ENCODE results near the gene XG.
"Not testable (repeated sequence)": the region's sequence is repeated elsewhere in the genome, so short reads cannot be mapped to it uniquely, and the experiment has no call there.

XG gene

GRCh38 chrX:2812161-2812907 is 60.5 kb downstream of the XG start:
- ATAC-seq (peak; percentile 72), DNase-seq (ENCODE audit: low spot score in 2 of 2) (peak; percentile 3 to 53)
- H3K4me1 Mint-ChIP-seq, H3K36me3 Mint-ChIP-seq, H3K27ac Mint-ChIP-seq, H3K9me3 Mint-ChIP-seq: not testable (repeated sequence)
- peak overlapping the region; percentile 30 for H3K4me3 Mint-ChIP-seq

GRCh38 chrX:2817036-2817435 is 65.2 kb downstream of the XG start:
- Mint-ChIP-seq H3K4me1 (no peaks in the 10 kb centered on the region), H3K36me3 (no peaks in the 10 kb centered on the region), H3K4me3 (no peak overlapping the region), H3K9me3 (no peaks in the 10 kb centered on the region), H3K27ac (no peak overlapping the region)
- ATAC-seq (no peak), DNase-seq (ENCODE audit: low spot score in 2 of 2) (no peak)

GRCh38 chrX:2819345-2820135 is 67.7 kb downstream of the XG start:
- Mint-ChIP-seq H3K4me3 (no peak overlapping the region), H3K4me1 (no peaks in the 10 kb centered on the region), H3K36me3 (no peaks in the 10 kb centered on the region), H3K9me3 (no peaks in the 10 kb centered on the region), H3K27ac (no peak overlapping the region)
- ATAC-seq (no peak), DNase-seq (ENCODE audit: low spot score in 2 of 2) (no peak)

- H3K4me1 Mint-ChIP-seq: no peaks in the 10 kb centered on the region
- no peaks in the 10 kb centered on the region for H3K36me3 Mint-ChIP-seq
- H3K9me3 Mint-ChIP-seq: no peaks in the 10 kb centered on the region
- no peak for ATAC-seq
- H3K4me3 Mint-ChIP-seq: no peak overlapping the region
- no peak for DNase-seq (ENCODE audit: low spot score in 2 of 2)
- H3K27ac Mint-ChIP-seq: no peak overlapping the region
Measured at GRCh38 chrX:2820136-2820771, 68.4 kb downstream of the XG start.

GRCh38 chrX:2823795-2824386 is 72.1 kb downstream of the XG start:
- H3K9me3 Mint-ChIP-seq: no peaks in the 10 kb centered on the region
- no peak overlapping the region for H3K27ac Mint-ChIP-seq
- ATAC-seq: no peak
- DNase-seq (ENCODE audit: low spot score in 2 of 2): no peak
- no peaks in the 10 kb centered on the region for H3K36me3 Mint-ChIP-seq
- no peaks in the 10 kb centered on the region for H3K4me1 Mint-ChIP-seq
- H3K4me3 Mint-ChIP-seq: no peak overlapping the region

GRCh38 chrX:2824886-2825285 is 73.0 kb downstream of the XG start:
- no peaks in the 10 kb centered on the region for H3K9me3 Mint-ChIP-seq
- H3K36me3 Mint-ChIP-seq: no peaks in the 10 kb centered on the region

GRCh38 chrX:2828344-2828958 is 76.6 kb downstream of the XG start, which contains the start of gene GYG2:
TSS of gene GYG2 (plus strand) at chrX:2828930. CDS start at chrX:2830189, 1,259 bp downstream.
- H3K9me3 Mint-ChIP-seq: no peaks in the 10 kb centered on the region
- H3K36me3 Mint-ChIP-seq: no peaks in the 10 kb centered on the region
- no peak for DNase-seq (ENCODE audit: low spot score in 2 of 2)
- no peak for ATAC-seq
- H3K4me3 Mint-ChIP-seq: no peak within 1 kb of the TSS
- no peaks in the 10 kb centered on the region for H3K4me1 Mint-ChIP-seq
- no peak within 1 kb of the TSS for H3K27ac Mint-ChIP-seq

More at GRCh38 chrX:2824886-2825285, 73.0 kb downstream of the XG start:
- ATAC-seq (no peak), DNase-seq (ENCODE audit: low spot score in 2 of 2) (no peak)
- Mint-ChIP-seq H3K4me3 (no peak overlapping the region), H3K4me1 (no peaks in the 10 kb centered on the region), H3K27ac (no peak overlapping the region)

GRCh38 chrX:2828959-2829411 is 77.1 kb downstream of the XG start:
- H3K27ac Mint-ChIP-seq: no peak overlapping the region
- DNase-seq (ENCODE audit: low spot score in 2 of 2) (no peak), ATAC-seq (no peak)
- no peak overlapping the region for H3K4me3 Mint-ChIP-seq
- H3K4me1 Mint-ChIP-seq: no peaks in the 10 kb centered on the region
- no peaks in the 10 kb centered on the region for H3K36me3 Mint-ChIP-seq
- H3K9me3 Mint-ChIP-seq: no peaks in the 10 kb centered on the region

- no peak for DNase-seq (ENCODE audit: low spot score in 2 of 2)
- H3K27ac Mint-ChIP-seq: no peak overlapping the region
- no peak overlapping the region for H3K4me3 Mint-ChIP-seq
- H3K9me3 Mint-ChIP-seq: no peaks in the 10 kb centered on the region
- no peak for ATAC-seq
- H3K36me3 Mint-ChIP-seq: no peaks in the 10 kb centered on the region
- H3K4me1 Mint-ChIP-seq: no peaks in the 10 kb centered on the region
Measured at GRCh38 chrX:2829469-2830246, 77.8 kb downstream of the XG start.

GRCh38 chrX:2831471-2832228 is 79.8 kb downstream of the XG start:
- H3K27ac Mint-ChIP-seq: no peak overlapping the region
- H3K4me1 Mint-ChIP-seq: no peaks in the 10 kb centered on the region
- no peaks in the 10 kb centered on the region for H3K36me3 Mint-ChIP-seq
- no peaks in the 10 kb centered on the region for H3K9me3 Mint-ChIP-seq
- DNase-seq (ENCODE audit: low spot score in 2 of 2) (no peak), ATAC-seq (no peak)
- no peak overlapping the region for H3K4me3 Mint-ChIP-seq

- DNase-seq (ENCODE audit: low spot score in 2 of 2): no peak
- Mint-ChIP-seq H3K9me3 (peaks cover 6% of the 10 kb centered on the region), H3K4me1 (no peaks in the 10 kb centered on the region), H3K27ac (no peak overlapping the region), H3K4me3 (no peak overlapping the region), H3K36me3 (no peaks in the 10 kb centered on the region)
- no peak for ATAC-seq
Measured at GRCh38 chrX:2837961-2838360, 86.1 kb downstream of the XG start.

- H3K9me3 Mint-ChIP-seq: peaks cover 6% of the 10 kb centered on the region
- DNase-seq (ENCODE audit: low spot score in 2 of 2): no peak
- ATAC-seq: no peak
- no peak overlapping the region for H3K27ac Mint-ChIP-seq
- no peaks in the 10 kb centered on the region for H3K36me3 Mint-ChIP-seq
- H3K4me3 Mint-ChIP-seq: no peak overlapping the region
- no peaks in the 10 kb centered on the region for H3K4me1 Mint-ChIP-seq
Measured at GRCh38 chrX:2840961-2841360, 89.1 kb downstream of the XG start.

GRCh38 chrX:2841537-2841936 is 89.7 kb downstream of the XG start:
- Mint-ChIP-seq H3K27ac (no peak overlapping the region), H3K9me3 (peaks cover 6% of the 10 kb centered on the region), H3K36me3 (no peaks in the 10 kb centered on the region), H3K4me3 (no peak overlapping the region), H3K4me1 (no peaks in the 10 kb centered on the region)
- no peak for DNase-seq (ENCODE audit: low spot score in 2 of 2)
- ATAC-seq: no peak

GRCh38 chrX:2846992-2847391 is 95.2 kb downstream of the XG start:
- H3K36me3 Mint-ChIP-seq: no peaks in the 10 kb centered on the region
- H3K27ac Mint-ChIP-seq: no peak overlapping the region
- no peak overlapping the region for H3K4me3 Mint-ChIP-seq
- no peaks in the 10 kb centered on the region for H3K9me3 Mint-ChIP-seq
- no peak for DNase-seq (ENCODE audit: low spot score in 2 of 2)
- ATAC-seq: no peak
- H3K4me1 Mint-ChIP-seq: no peaks in the 10 kb centered on the region

Data from stimulated activated effector memory CD8-positive, alpha-beta T cell treated with anti-CD3 and anti-CD28 coated beads, Interleukin-12 subunit alpha, Interleukin-12 subunit beta, amount 100 ng/mL, for 72 hours (primary cell).